GM23248 (cell line): ENCODE measurements around the gene PITPNM2.

Experiments
- EZH2 ChIP-seq: fragments of 200-600 bp; sonication (generic); IDR thresholded peaks from 2 replicates; pipeline ENCODE4 v1.6.1; 2018; ENCODE audit warnings: antibody characterized with exemption, mild to moderate bottlenecking; ENCODE audit not compliant: insufficient read depth, poor library complexity, severe bottlenecking
- EZH2phosphoT487 ChIP-seq: fragments of 200-600 bp; sonication (generic); IDR thresholded peaks from 2 replicates; pipeline ENCODE4 v1.6.1; 2018; ENCODE audit warnings: antibody characterized with exemption, moderate library complexity, mild to moderate bottlenecking, low read depth; ENCODE audit not compliant: insufficient read depth

DNA sequence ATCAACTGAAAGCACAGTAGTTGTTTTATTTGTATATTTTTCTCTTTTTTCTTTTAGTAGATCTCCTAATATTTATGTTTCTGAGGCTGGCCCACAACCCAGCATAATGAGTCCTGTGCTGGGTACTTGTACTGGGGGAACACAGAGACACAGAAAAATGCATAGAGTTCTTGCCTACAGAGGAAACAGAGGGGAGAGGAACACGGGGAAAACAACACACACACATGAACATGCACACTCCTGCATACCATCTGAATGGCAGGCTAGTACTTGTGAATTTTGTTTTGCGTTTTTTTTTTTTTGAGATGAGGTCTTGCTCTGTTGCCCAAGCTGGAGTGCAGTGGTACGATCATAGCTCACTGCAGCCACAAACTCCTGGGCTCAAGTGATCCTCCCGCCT is 21.3 kb downstream of the PITPNM2 start:
- TF ChIP-seq EZH2phosphoT487 = no peak
- no peak for TF ChIP-seq EZH2
